GM12878 (cell line): ENCODE measurements around the gene HLA-DQA2. TPM values are rescaled to one million over a fixed set of nuclear protein-coding genes. Genes with fewer than 3 reads are reported as not detected.

Experiments used
- ATAC-seq: fragments of 200-7000 bp; cut with Tn5 transposase; 3 replicates; pipeline ENCODE4 v1.9.1; 2020; ENCODE audit warnings: mild to moderate bottlenecking, moderate library complexity
- BruUV-seq: library from RNA; stranded (reverse); fragments of 400-500 nt; replicated peaks from 2 replicates; lab custom pipeline; 2021; lab: Mats Ljungman, UMichigan
- CTCF ChIA-PET: fragments of 300-600 bp; sonication (Branson Sonifier 250); formaldehyde crosslinking; extraction: SDS; loops from one replicate; lab custom pipeline; 2021; ENCODE audit warnings: inconsistent platforms; lab: Yijun Ruan, JAX
- POLR2A ChIA-PET: fragments of 350-600 bp; formaldehyde crosslinking; extraction: SDS; loops from one replicate; lab custom pipeline; 2021; ENCODE audit warnings: inconsistent platforms; lab: Charles Lee
- RAD21 ChIA-PET: fragments of 300-600 bp; sonication (Branson Sonifier 250); formaldehyde crosslinking; loops from one replicate; lab custom pipeline; 2023; ENCODE audit warnings: antibody characterized with exemption; ENCODE audit not compliant: unreplicated experiment; lab: Charles Lee
- SMC1A ChIA-PET: fragments of 300-600 bp; sonication (Branson Sonifier 250); formaldehyde crosslinking; loops from one replicate; lab custom pipeline; 2023; ENCODE audit not compliant: unreplicated experiment, uncharacterized antibody; lab: Charles Lee
- DNase-seq: peaks from one replicate; pipeline ENCODE4 v3.0.0-alpha.2; 2011; ENCODE audit warnings: low read depth, low spot score
- FAIRE-seq: peaks from 3 replicates; lab custom pipeline; 2011; peaks lifted over from hg19 to GRCh38; lab: Jason Lieb, UNC
- H2AFZ ChIP-seq: 2 replicates; pipeline ENCODE4 v1.6.0; 2011; ENCODE audit warnings: low read depth, low read length, control low read depth; ENCODE audit not compliant: control insufficient read depth
- H3K27ac ChIP-seq: 2 replicates; pipeline ENCODE4 v1.5.1; 2011; ENCODE audit warnings: control low read depth; ENCODE audit not compliant: control insufficient read depth, insufficient read depth
- H3K27me3 ChIP-seq, 2 experiments: replicated peaks in 1 of 2; 2 replicates each; pipeline versions ENCODE4 v1.6.0 to v1.6.1; 2011; ENCODE audit warnings: low read length in 1 of 2; ENCODE audit not compliant: control insufficient read depth in 2 of 2, insufficient read depth in 2 of 2
- H3K36me3 ChIP-seq, 2 experiments: 2 replicates each; pipeline ENCODE4 v1.5.1; 2011; ENCODE audit warnings: low read length in 1 of 2; ENCODE audit not compliant: control insufficient read depth in 2 of 2, insufficient read depth in 2 of 2
- H3K4me1 ChIP-seq: 2 replicates; pipeline ENCODE4 v1.6.1; 2011; ENCODE audit warnings: mild to moderate bottlenecking, low read length, moderate library complexity, mixed read lengths; ENCODE audit not compliant: control insufficient read depth, insufficient read depth
- H3K4me2 ChIP-seq: 2 replicates; pipeline ENCODE4 v1.6.0; 2011; ENCODE audit warnings: control low read depth; ENCODE audit not compliant: control insufficient read depth, insufficient read depth
- H3K4me3 ChIP-seq: fragments of 200-600 bp; sonication (generic); 2 replicates; pipeline ENCODE4 v1.5.1; 2016
- H3K79me2 ChIP-seq: 2 replicates; pipeline ENCODE4 v1.6.0; 2011; ENCODE audit warnings: low read length; ENCODE audit not compliant: control insufficient read depth, insufficient read depth
- H3K9ac ChIP-seq: 2 replicates; pipeline ENCODE4 v1.8.0; 2011; ENCODE audit warnings: low read length, control low read depth, mixed read lengths; ENCODE audit not compliant: control insufficient read depth, insufficient read depth
- H3K9me3 ChIP-seq: replicated peaks from 3 replicates; pipeline ENCODE4 v1.5.1; 2011; ENCODE audit warnings: mild to moderate bottlenecking, low read length; ENCODE audit not compliant: control insufficient read depth, insufficient read depth
- H4K20me1 ChIP-seq: 2 replicates; pipeline ENCODE4 v1.6.0; 2011; ENCODE audit not compliant: control insufficient read depth, insufficient read depth
- CHD2 ChIP-seq: IDR thresholded peaks from 2 replicates; pipeline ENCODE4 v1.6.1; 2011; ENCODE audit warnings: low read depth, low read length, improper control_type of control experiment, borderline replicate concordance
- RAD51 ChIP-seq: fragments of 450-650 bp; IDR thresholded peaks from 2 replicates; pipeline ENCODE4 v1.6.1; 2016; ENCODE audit warnings: moderate library complexity, mild to moderate bottlenecking, inconsistent platforms
- SREBF2 ChIP-seq: IDR thresholded peaks from 2 replicates; pipeline ENCODE4 v1.6.1; 2012; ENCODE audit warnings: mild to moderate bottlenecking, low read length
- SRF ChIP-seq, 2 experiments: IDR thresholded peaks; 2 replicates each; pipeline ENCODE4 v1.6.1; 2011; ENCODE audit warnings: low read depth in 2 of 2, low read length in 2 of 2, mild to moderate bottlenecking in 1 of 2, moderate library complexity in 1 of 2
- ZSCAN29 ChIP-seq: fragments of 450-650 bp; IDR thresholded peaks from 2 replicates; pipeline ENCODE4 v1.6.1; 2017; ENCODE audit warnings: mild to moderate bottlenecking, moderate library complexity
- WGBS: methylation state at CpG from one replicate; pipeline ENCODE4 v1.1.6; 2016; ENCODE audit warnings: low lambda C conversion rate; ENCODE audit not compliant: insufficient replicate concordance, insufficient coverage; ENCODE audit errors: missing lambda C conversion rate; 5-methylcytosine and 5-hydroxymethylcytosine counted together
- in situ Hi-C: fragments of 300-500 bp; cut with MboI; formaldehyde crosslinking; loops from 9 replicates; pipeline ENCODE4 v1.14.3; 2018; ENCODE audit warnings: mixed read lengths
- intact Hi-C: fragments of 100-400 bp; cut with micrococcal nuclease; formaldehyde crosslinking; loops from one replicate; pipeline ENCODE4 v1.14.2; 2022; ENCODE audit not compliant: unreplicated experiment
- polyA plus RNA-seq, 11 experiments: library from polyadenylated mRNA; depleted of rRNA in 4 of 11; unstranded in 6 of 11; stranded (reverse) in 5 of 11; fragments of >200 nt; fragmentation: Nextera tagmentation in 4 of 11; fragmentation: Illumina TruSeq in 1 of 11; extraction: Ambion mirVana in 4 of 11; extraction: Trizol in 1 of 11; gene quantifications; 1 replicate in 1 of 11; 2 replicates in 10 of 11; pipeline versions ENCODE4 v1.2.1 to v1.2.3, GENCODE V29; 2011 to 2016; ENCODE audit warnings: inconsistent platforms in 2 of 11, missing spikeins in 2 of 11, low read depth in 1 of 11
- total RNA-seq, 4 experiments: library from RNA; depleted of rRNA in 3 of 4; stranded (reverse); fragments of >200 nt in 3 of 4; fragmentation: Illumina TruSeq in 1 of 4; extraction: Trizol in 1 of 4; gene quantifications; 2 replicates each; pipeline versions ENCODE4 v1.2.1 to v1.2.3, GENCODE V29; 2013 to 2021
- TF ChIP-seq, protein P1 (sequence below): IDR thresholded peaks from 2 replicates; pipeline ENCODE4 v1.6.1; 2012; ENCODE audit warnings: low read length, inconsistent platforms
- TF ChIP-seq, protein P2 (sequence below): fragments of 150-350 bp; IDR thresholded peaks from 2 replicates; pipeline ENCODE4 v1.6.1; 2014; ENCODE audit warnings: mild to moderate bottlenecking, low read depth, low read length
- TF ChIP-seq, protein P3 (sequence below): IDR thresholded peaks from 2 replicates; pipeline ENCODE4 v1.6.1; 2012; ENCODE audit warnings: mild to moderate bottlenecking, low read depth, low read length

HLA-DQA2 gene
- total and polyA plus RNA-seq, 10 of the 15 experiments (the other 5 are each of a cell fraction or from before 2014, with no cell fraction given): 9.1 to 26.4 (median 16.3) TPM

- TF ChIP-seq, protein P1, sequence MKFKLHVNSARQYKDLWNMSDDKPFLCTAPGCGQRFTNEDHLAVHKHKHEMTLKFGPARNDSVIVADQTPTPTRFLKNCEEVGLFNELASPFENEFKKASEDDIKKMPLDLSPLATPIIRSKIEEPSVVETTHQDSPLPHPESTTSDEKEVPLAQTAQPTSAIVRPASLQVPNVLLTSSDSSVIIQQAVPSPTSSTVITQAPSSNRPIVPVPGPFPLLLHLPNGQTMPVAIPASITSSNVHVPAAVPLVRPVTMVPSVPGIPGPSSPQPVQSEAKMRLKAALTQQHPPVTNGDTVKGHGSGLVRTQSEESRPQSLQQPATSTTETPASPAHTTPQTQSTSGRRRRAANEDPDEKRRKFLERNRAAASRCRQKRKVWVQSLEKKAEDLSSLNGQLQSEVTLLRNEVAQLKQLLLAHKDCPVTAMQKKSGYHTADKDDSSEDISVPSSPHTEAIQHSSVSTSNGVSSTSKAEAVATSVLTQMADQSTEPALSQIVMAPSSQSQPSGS: no peak
- TF ChIP-seq, protein P2, sequence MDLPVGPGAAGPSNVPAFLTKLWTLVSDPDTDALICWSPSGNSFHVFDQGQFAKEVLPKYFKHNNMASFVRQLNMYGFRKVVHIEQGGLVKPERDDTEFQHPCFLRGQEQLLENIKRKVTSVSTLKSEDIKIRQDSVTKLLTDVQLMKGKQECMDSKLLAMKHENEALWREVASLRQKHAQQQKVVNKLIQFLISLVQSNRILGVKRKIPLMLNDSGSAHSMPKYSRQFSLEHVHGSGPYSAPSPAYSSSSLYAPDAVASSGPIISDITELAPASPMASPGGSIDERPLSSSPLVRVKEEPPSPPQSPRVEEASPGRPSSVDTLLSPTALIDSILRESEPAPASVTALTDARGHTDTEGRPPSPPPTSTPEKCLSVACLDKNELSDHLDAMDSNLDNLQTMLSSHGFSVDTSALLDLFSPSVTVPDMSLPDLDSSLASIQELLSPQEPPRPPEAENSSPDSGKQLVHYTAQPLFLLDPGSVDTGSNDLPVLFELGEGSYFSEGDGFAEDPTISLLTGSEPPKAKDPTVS: no peak
- TF ChIP-seq, protein P3, sequence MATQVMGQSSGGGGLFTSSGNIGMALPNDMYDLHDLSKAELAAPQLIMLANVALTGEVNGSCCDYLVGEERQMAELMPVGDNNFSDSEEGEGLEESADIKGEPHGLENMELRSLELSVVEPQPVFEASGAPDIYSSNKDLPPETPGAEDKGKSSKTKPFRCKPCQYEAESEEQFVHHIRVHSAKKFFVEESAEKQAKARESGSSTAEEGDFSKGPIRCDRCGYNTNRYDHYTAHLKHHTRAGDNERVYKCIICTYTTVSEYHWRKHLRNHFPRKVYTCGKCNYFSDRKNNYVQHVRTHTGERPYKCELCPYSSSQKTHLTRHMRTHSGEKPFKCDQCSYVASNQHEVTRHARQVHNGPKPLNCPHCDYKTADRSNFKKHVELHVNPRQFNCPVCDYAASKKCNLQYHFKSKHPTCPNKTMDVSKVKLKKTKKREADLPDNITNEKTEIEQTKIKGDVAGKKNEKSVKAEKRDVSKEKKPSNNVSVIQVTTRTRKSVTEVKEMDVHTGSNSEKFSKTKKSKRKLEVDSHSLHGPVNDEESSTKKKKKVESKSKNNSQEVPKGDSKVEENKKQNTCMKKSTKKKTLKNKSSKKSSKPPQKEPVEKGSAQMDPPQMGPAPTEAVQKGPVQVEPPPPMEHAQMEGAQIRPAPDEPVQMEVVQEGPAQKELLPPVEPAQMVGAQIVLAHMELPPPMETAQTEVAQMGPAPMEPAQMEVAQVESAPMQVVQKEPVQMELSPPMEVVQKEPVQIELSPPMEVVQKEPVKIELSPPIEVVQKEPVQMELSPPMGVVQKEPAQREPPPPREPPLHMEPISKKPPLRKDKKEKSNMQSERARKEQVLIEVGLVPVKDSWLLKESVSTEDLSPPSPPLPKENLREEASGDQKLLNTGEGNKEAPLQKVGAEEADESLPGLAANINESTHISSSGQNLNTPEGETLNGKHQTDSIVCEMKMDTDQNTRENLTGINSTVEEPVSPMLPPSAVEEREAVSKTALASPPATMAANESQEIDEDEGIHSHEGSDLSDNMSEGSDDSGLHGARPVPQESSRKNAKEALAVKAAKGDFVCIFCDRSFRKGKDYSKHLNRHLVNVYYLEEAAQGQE: no peak
- TF ChIP-seq CHD2: no peak
- TF ChIP-seq SRF (IDR thresholded peaks at IDR 0.05; ENCODE audit: low read depth in 2 of 2, low read length in 2 of 2): no peak
- no peak for TF ChIP-seq RAD51
- TF ChIP-seq SREBF2: no peak
- no peak for TF ChIP-seq ZSCAN29
- no peak for ATAC-seq
- ChIA-PET POLR2A (no interaction called here), CTCF (interaction anchor here (1.1 kb wide), 1 partner anchor 10 kb away, joined by 3 read pairs; no protein-coding TSS in a partner anchor), RAD21 (no interaction called here), SMC1A (interaction anchor here (0.7 to 1.7 kb wide), 4 partner anchors 9 to 361 kb away, joined by 3 read pairs; no protein-coding TSS in a partner anchor)
- Histone ChIP-seq H2AFZ (no peak overlapping the region), H3K27me3 (no peaks in the 10 kb centered on the region), H3K79me2 (no peaks in the 10 kb centered on the region), H3K4me1 (no peaks in the 10 kb centered on the region), H3K9me3 (no peaks in the 10 kb centered on the region), H3K4me2 (no peak overlapping the region), H3K4me3 (no peak overlapping the region), H4K20me1 (no peaks in the 10 kb centered on the region), H3K36me3 (no peaks in the 10 kb centered on the region), H3K27ac (no peak overlapping the region), H3K9ac (no peak overlapping the region)
- intact Hi-C loops (no loop called here), in situ Hi-C loops (no loop called here)
- no TSS peak for BruUV-seq
- FAIRE-seq: no peak
- 0% methylated on average over 1 of the region's 1 CpG for WGBS
- DNase-seq: no peak
These were observed 33.9 kb downstream of the HLA-DQA2 start for GRCh38 chr6:32775071-32775470.
